Activated naive CD4-positive, alpha-beta T cell treated with anti-CD3 and anti-CD28 coated beads, Interleukin-2, amount 50 U/mL, for 24 hours (primary cell): Measurements from ENCODE around the gene AK8.

Source experiments
- H3K27ac Mint-ChIP-seq: one replicate; pipeline ENCODE4 v1.8.0; 2021; ENCODE audit warnings: mild to moderate bottlenecking, mixed read lengths
- H3K27me3 Mint-ChIP-seq: one replicate; pipeline ENCODE4 v1.8.0; 2021; ENCODE audit warnings: mixed read lengths
- H3K36me3 Mint-ChIP-seq: one replicate; pipeline ENCODE4 v1.8.0; 2021; ENCODE audit warnings: mixed read lengths
- H3K4me1 Mint-ChIP-seq: one replicate; pipeline ENCODE4 v1.8.0; 2021; ENCODE audit warnings: mixed read lengths
- H3K4me3 Mint-ChIP-seq: one replicate; pipeline ENCODE4 v1.8.0; 2021; ENCODE audit warnings: mild to moderate bottlenecking, mixed read lengths
- H3K9me3 Mint-ChIP-seq: one replicate; pipeline ENCODE4 v1.8.0; 2021; ENCODE audit warnings: mixed read lengths

AK8 gene

GRCh38 chr9:132877824-132878694, at the start of gene AK8:
TSS of gene AK8 (minus strand) at chr9:132878284. CDS start at chr9:132878255, 29 bp downstream.
- no peaks in the 10 kb centered on the region for H3K36me3 Mint-ChIP-seq
- H3K9me3 Mint-ChIP-seq = no peaks in the 10 kb centered on the region
- no peaks in the 10 kb centered on the region for H3K27me3 Mint-ChIP-seq
- H3K4me1 Mint-ChIP-seq = peaks cover 4% of the 10 kb centered on the region
- peak within 1 kb of the TSS; percentile 83 for H3K4me3 Mint-ChIP-seq
- peak within 1 kb of the TSS; percentile 86 for H3K27ac Mint-ChIP-seq

- H3K27me3 Mint-ChIP-seq = no peaks in the 10 kb centered on the region
- no peak overlapping the region for H3K4me3 Mint-ChIP-seq
- no peak overlapping the region for H3K27ac Mint-ChIP-seq
- H3K9me3 Mint-ChIP-seq = no peaks in the 10 kb centered on the region
- peaks cover 22% of the 10 kb centered on the region for H3K36me3 Mint-ChIP-seq
- no peaks in the 10 kb centered on the region for H3K4me1 Mint-ChIP-seq
These were observed 49.6 kb upstream of the AK8 start for GRCh38 chr9:132927704-132928103.

- no peaks in the 10 kb centered on the region for H3K4me1 Mint-ChIP-seq
- peaks cover 29% of the 10 kb centered on the region for H3K36me3 Mint-ChIP-seq
- H3K4me3 Mint-ChIP-seq = no peak overlapping the region
- H3K27me3 Mint-ChIP-seq = no peaks in the 10 kb centered on the region
- no peak overlapping the region for H3K27ac Mint-ChIP-seq
- H3K9me3 Mint-ChIP-seq = no peaks in the 10 kb centered on the region
These were observed 45.3 kb upstream of the AK8 start for GRCh38 chr9:132923346-132923902.

- Mint-ChIP-seq H3K4me3 (no peak overlapping the region), H3K4me1 (no peaks in the 10 kb centered on the region), H3K9me3 (no peaks in the 10 kb centered on the region), H3K36me3 (peaks cover 36% of the 10 kb centered on the region), H3K27ac (no peak overlapping the region), H3K27me3 (no peaks in the 10 kb centered on the region)
These were observed 41.7 kb upstream of the AK8 start for GRCh38 chr9:132919614-132920268.

- Mint-ChIP-seq H3K36me3 (peaks cover 28% of the 10 kb centered on the region), H3K4me3 (no peak overlapping the region), H3K9me3 (no peaks in the 10 kb centered on the region), H3K27me3 (no peaks in the 10 kb centered on the region), H3K4me1 (no peaks in the 10 kb centered on the region), H3K27ac (no peak overlapping the region)
These were observed 36.8 kb upstream of the AK8 start for GRCh38 chr9:132914924-132915323.

- H3K4me3 Mint-ChIP-seq = no peak overlapping the region
- no peaks in the 10 kb centered on the region for H3K27me3 Mint-ChIP-seq
- peaks cover 15% of the 10 kb centered on the region for H3K36me3 Mint-ChIP-seq
- H3K4me1 Mint-ChIP-seq = peaks cover 15% of the 10 kb centered on the region
- H3K27ac Mint-ChIP-seq = no peak overlapping the region
- H3K9me3 Mint-ChIP-seq = no peaks in the 10 kb centered on the region
These were observed 34.0 kb upstream of the AK8 start for GRCh38 chr9:132912131-132912530.

GRCh38 chr9:132910376-132910775, 32.3 kb upstream of the AK8 start:
- Mint-ChIP-seq H3K36me3 (peaks cover 9% of the 10 kb centered on the region), H3K4me1 (peaks cover 15% of the 10 kb centered on the region), H3K9me3 (no peaks in the 10 kb centered on the region), H3K4me3 (no peak overlapping the region), H3K27ac (no peak overlapping the region), H3K27me3 (no peaks in the 10 kb centered on the region)

- Mint-ChIP-seq H3K4me1 (peaks cover 15% of the 10 kb centered on the region), H3K27me3 (no peaks in the 10 kb centered on the region), H3K36me3 (peaks cover 12% of the 10 kb centered on the region)
These were observed 31.2 kb upstream of the AK8 start for GRCh38 chr9:132909311-132909710.

GRCh38 chr9:132908635-132909034, 30.6 kb upstream of the AK8 start:
- Mint-ChIP-seq H3K36me3 (peaks cover 12% of the 10 kb centered on the region), H3K4me3 (no peak overlapping the region)

More at GRCh38 chr9:132909311-132909710, 31.2 kb upstream of the AK8 start:
- Mint-ChIP-seq H3K9me3 (no peaks in the 10 kb centered on the region), H3K4me3 (no peak overlapping the region), H3K27ac (no peak overlapping the region)

GRCh38 chr9:132905726-132906125, 27.6 kb upstream of the AK8 start:
- Mint-ChIP-seq H3K27me3 (no peaks in the 10 kb centered on the region), H3K4me1 (peaks cover 18% of the 10 kb centered on the region), H3K27ac (no peak overlapping the region), H3K4me3 (no peak overlapping the region), H3K36me3 (peaks cover 7% of the 10 kb centered on the region), H3K9me3 (no peaks in the 10 kb centered on the region)

More at GRCh38 chr9:132908635-132909034, 30.6 kb upstream of the AK8 start:
- Mint-ChIP-seq H3K4me1 (peaks cover 15% of the 10 kb centered on the region), H3K9me3 (no peaks in the 10 kb centered on the region), H3K27ac (no peak overlapping the region), H3K27me3 (no peaks in the 10 kb centered on the region)

- no peaks in the 10 kb centered on the region for H3K9me3 Mint-ChIP-seq
- H3K36me3 Mint-ChIP-seq = peaks cover 6% of the 10 kb centered on the region
- peaks cover 10% of the 10 kb centered on the region for H3K4me1 Mint-ChIP-seq
- no peaks in the 10 kb centered on the region for H3K27me3 Mint-ChIP-seq
- no peak overlapping the region for H3K27ac Mint-ChIP-seq
- no peak overlapping the region for H3K4me3 Mint-ChIP-seq
These were observed 25.7 kb upstream of the AK8 start for GRCh38 chr9:132903574-132904492.

- Mint-ChIP-seq H3K27ac (no peak overlapping the region), H3K9me3 (no peaks in the 10 kb centered on the region), H3K27me3 (no peaks in the 10 kb centered on the region), H3K4me3 (no peak overlapping the region), H3K4me1 (peaks cover 3% of the 10 kb centered on the region), H3K36me3 (peaks cover 12% of the 10 kb centered on the region)
These were observed 24.1 kb upstream of the AK8 start for GRCh38 chr9:132901858-132902831.

GRCh38 chr9:132898051-132898450, 20.0 kb upstream of the AK8 start:
- H3K27ac Mint-ChIP-seq = no peak overlapping the region
- no peaks in the 10 kb centered on the region for H3K27me3 Mint-ChIP-seq
- H3K4me3 Mint-ChIP-seq = no peak overlapping the region
- peaks cover 3% of the 10 kb centered on the region for H3K4me1 Mint-ChIP-seq
- H3K36me3 Mint-ChIP-seq = peaks cover 12% of the 10 kb centered on the region
- H3K9me3 Mint-ChIP-seq = no peaks in the 10 kb centered on the region

GRCh38 chr9:132896906-132897305, 18.8 kb upstream of the AK8 start:
- no peaks in the 10 kb centered on the region for H3K27me3 Mint-ChIP-seq
- no peak overlapping the region for H3K27ac Mint-ChIP-seq
- H3K9me3 Mint-ChIP-seq = no peaks in the 10 kb centered on the region
- no peak overlapping the region for H3K4me3 Mint-ChIP-seq
- peaks cover 3% of the 10 kb centered on the region for H3K4me1 Mint-ChIP-seq
- peaks cover 12% of the 10 kb centered on the region for H3K36me3 Mint-ChIP-seq
